ENCODE results near the gene TMEM120A. TPM values are rescaled to one million over a fixed set of nuclear protein-coding genes. Genes with fewer than 3 reads are reported as not detected.

The TMEM120A gene
- total RNA-seq, 1 donor: 10.9 TPM

- H3K4me3 ChIP-seq (ENCODE audit: low read length): no peak overlapping the region
- H3K27me3 ChIP-seq (ENCODE audit: insufficient read depth, low read length): no peaks in the 10 kb centered on the region
- H3K9me3 ChIP-seq (ENCODE audit: low read depth, low read length): no peaks in the 10 kb centered on the region
- H3K4me1 ChIP-seq (ENCODE audit: insufficient read depth, low read length): peaks cover 3% of the 10 kb centered on the region
Observed at GRCh38 chr7:76003351-76003750, 9.0 kb upstream of the TMEM120A start.

- Histone ChIP-seq H3K4me3 (ENCODE audit: low read length) (no peak overlapping the region), H3K4me1 (ENCODE audit: insufficient read depth, low read length) (no peaks in the 10 kb centered on the region), H3K27me3 (ENCODE audit: insufficient read depth, low read length) (no peaks in the 10 kb centered on the region), H3K9me3 (ENCODE audit: low read depth, low read length) (no peaks in the 10 kb centered on the region)
Observed at GRCh38 chr7:76002822-76003221, 8.4 kb upstream of the TMEM120A start.

GRCh38 chr7:76002139-76002538 is 7.7 kb upstream of the TMEM120A start:
- Histone ChIP-seq H3K4me1 (ENCODE audit: insufficient read depth, low read length) (peaks cover under 1% of the 10 kb centered on the region), H3K4me3 (ENCODE audit: low read length) (no peak overlapping the region), H3K27me3 (ENCODE audit: insufficient read depth, low read length) (no peaks in the 10 kb centered on the region), H3K9me3 (ENCODE audit: low read depth, low read length) (no peaks in the 10 kb centered on the region)

GRCh38 chr7:76000566-76000965 is 6.2 kb upstream of the TMEM120A start:
- Histone ChIP-seq H3K4me1 (ENCODE audit: insufficient read depth, low read length) (peaks cover 16% of the 10 kb centered on the region), H3K9me3 (ENCODE audit: low read depth, low read length) (no peaks in the 10 kb centered on the region), H3K4me3 (ENCODE audit: low read length) (no peak overlapping the region), H3K27me3 (ENCODE audit: insufficient read depth, low read length) (no peaks in the 10 kb centered on the region)

- H3K4me1 ChIP-seq (ENCODE audit: insufficient read depth, low read length): peaks cover 32% of the 10 kb centered on the region
- no peaks in the 10 kb centered on the region for H3K9me3 ChIP-seq (ENCODE audit: low read depth, low read length)
- no peak overlapping the region for H3K4me3 ChIP-seq (ENCODE audit: low read length)
- no peaks in the 10 kb centered on the region for H3K27me3 ChIP-seq (ENCODE audit: insufficient read depth, low read length)
Observed at GRCh38 chr7:75998038-75998437, 3.6 kb upstream of the TMEM120A start.

- Histone ChIP-seq H3K9me3 (ENCODE audit: low read depth, low read length) (no peaks in the 10 kb centered on the region), H3K4me3 (ENCODE audit: low read length) (no peak overlapping the region), H3K27me3 (ENCODE audit: insufficient read depth, low read length) (no peaks in the 10 kb centered on the region), H3K4me1 (ENCODE audit: insufficient read depth, low read length) (peaks cover 32% of the 10 kb centered on the region)
Observed at GRCh38 chr7:75996476-75996875, 2.1 kb upstream of the TMEM120A start.

GRCh38 chr7:75995996-75996395 is 1.6 kb upstream of the TMEM120A start:
- Histone ChIP-seq H3K4me3 (ENCODE audit: low read length) (no peak overlapping the region), H3K4me1 (ENCODE audit: insufficient read depth, low read length) (peaks cover 32% of the 10 kb centered on the region), H3K27me3 (ENCODE audit: insufficient read depth, low read length) (no peaks in the 10 kb centered on the region), H3K9me3 (ENCODE audit: low read depth, low read length) (no peaks in the 10 kb centered on the region)

GRCh38 chr7:75995052-75995471 is 667 bp upstream of the TMEM120A start:
- Histone ChIP-seq H3K9me3 (ENCODE audit: low read depth, low read length) (no peaks in the 10 kb centered on the region), H3K4me1 (ENCODE audit: insufficient read depth, low read length) (peaks cover 32% of the 10 kb centered on the region), H3K27me3 (ENCODE audit: insufficient read depth, low read length) (no peaks in the 10 kb centered on the region), H3K4me3 (ENCODE audit: low read length) (peak overlapping the region; percentile 85)

- no peaks in the 10 kb centered on the region for H3K9me3 ChIP-seq (ENCODE audit: low read depth, low read length)
- peaks cover 32% of the 10 kb centered on the region for H3K4me1 ChIP-seq (ENCODE audit: insufficient read depth, low read length)
- H3K27me3 ChIP-seq (ENCODE audit: insufficient read depth, low read length): no peaks in the 10 kb centered on the region
- H3K4me3 ChIP-seq (ENCODE audit: low read length): peak overlapping the region; percentile 85
Observed at GRCh38 chr7:75993689-75994387, 557 bp downstream of the TMEM120A start.

GRCh38 chr7:75992083-75992755 is 2.2 kb downstream of the TMEM120A start:
- no peaks in the 10 kb centered on the region for H3K9me3 ChIP-seq (ENCODE audit: low read depth, low read length)
- peaks cover 32% of the 10 kb centered on the region for H3K4me1 ChIP-seq (ENCODE audit: insufficient read depth, low read length)
- no peak overlapping the region for H3K4me3 ChIP-seq (ENCODE audit: low read length)
- no peaks in the 10 kb centered on the region for H3K27me3 ChIP-seq (ENCODE audit: insufficient read depth, low read length)

- H3K9me3 ChIP-seq (ENCODE audit: low read depth, low read length): no peaks in the 10 kb centered on the region
- peaks cover 27% of the 10 kb centered on the region for H3K4me1 ChIP-seq (ENCODE audit: insufficient read depth, low read length)
- H3K4me3 ChIP-seq (ENCODE audit: low read length): no peak overlapping the region
- no peaks in the 10 kb centered on the region for H3K27me3 ChIP-seq (ENCODE audit: insufficient read depth, low read length)
Observed at GRCh38 chr7:75991531-75992082, 2.8 kb downstream of the TMEM120A start.

- Histone ChIP-seq H3K27me3 (ENCODE audit: insufficient read depth, low read length) (no peaks in the 10 kb centered on the region), H3K4me3 (ENCODE audit: low read length) (no peak overlapping the region), H3K4me1 (ENCODE audit: insufficient read depth, low read length) (peaks cover 9% of the 10 kb centered on the region)
Observed at GRCh38 chr7:75989500-75990388, 4.7 kb downstream of the TMEM120A start.

GRCh38 chr7:75988568-75989499 is 5.6 kb downstream of the TMEM120A start:
- H3K9me3 ChIP-seq (ENCODE audit: low read depth, low read length): no peaks in the 10 kb centered on the region
- no peak overlapping the region for H3K4me3 ChIP-seq (ENCODE audit: low read length)
- no peaks in the 10 kb centered on the region for H3K27me3 ChIP-seq (ENCODE audit: insufficient read depth, low read length)
- H3K4me1 ChIP-seq (ENCODE audit: insufficient read depth, low read length): peaks cover 7% of the 10 kb centered on the region

More at GRCh38 chr7:75989500-75990388, 4.7 kb downstream of the TMEM120A start:
- H3K9me3 ChIP-seq (ENCODE audit: low read depth, low read length): no peaks in the 10 kb centered on the region
